Activated naive CD4-positive, alpha-beta T cell treated with anti-CD3 and anti-CD28 coated beads for 36 hours (primary cell): Measurements from ENCODE around the gene ZNF205. TPM values are rescaled to one million over a fixed set of nuclear protein-coding genes. Genes with fewer than 3 reads are reported as not detected.

Experiments
- CTCF ChIA-PET: fragments of 350-600 bp; sonication (Branson Sonifier 250); formaldehyde crosslinking; loops from one replicate; lab custom pipeline; 2021; ENCODE audit warnings: antibody characterized with exemption; lab: Charles Lee
- DNase-seq: peaks from one replicate; pipeline ENCODE4 v3.0.0-alpha.2; 2020
- H3K27ac Mint-ChIP-seq: one replicate; pipeline ENCODE4 v1.8.0; 2021; ENCODE audit warnings: mild to moderate bottlenecking, mixed read lengths
- H3K27me3 Mint-ChIP-seq: one replicate; pipeline ENCODE4 v1.8.0; 2021; ENCODE audit warnings: low read depth, mixed read lengths
- H3K36me3 Mint-ChIP-seq: one replicate; pipeline ENCODE4 v1.8.0; 2021; ENCODE audit warnings: low read depth, mixed read lengths
- H3K4me1 Mint-ChIP-seq: one replicate; pipeline ENCODE4 v1.8.0; 2021; ENCODE audit warnings: low read depth, mixed read lengths
- H3K4me3 Mint-ChIP-seq: one replicate; pipeline ENCODE4 v1.8.0; 2021; ENCODE audit warnings: mild to moderate bottlenecking, moderate library complexity, mixed read lengths
- H3K9me3 Mint-ChIP-seq: one replicate; pipeline ENCODE4 v1.8.0; 2021; ENCODE audit warnings: mixed read lengths
- intact Hi-C: fragments of 100-400 bp; cut with micrococcal nuclease; formaldehyde crosslinking; loops from one replicate; pipeline ENCODE4 v1.15.1; 2023
- total RNA-seq, 2 experiments: library from RNA; stranded (reverse); gene quantifications; one replicate each; pipeline ENCODE4 v1.2.3, GENCODE V29; 2021

Gene ZNF205
- total RNA-seq, 2 experiments from 2014 or later = 0.25 TPM; not detected in 1

DNA sequence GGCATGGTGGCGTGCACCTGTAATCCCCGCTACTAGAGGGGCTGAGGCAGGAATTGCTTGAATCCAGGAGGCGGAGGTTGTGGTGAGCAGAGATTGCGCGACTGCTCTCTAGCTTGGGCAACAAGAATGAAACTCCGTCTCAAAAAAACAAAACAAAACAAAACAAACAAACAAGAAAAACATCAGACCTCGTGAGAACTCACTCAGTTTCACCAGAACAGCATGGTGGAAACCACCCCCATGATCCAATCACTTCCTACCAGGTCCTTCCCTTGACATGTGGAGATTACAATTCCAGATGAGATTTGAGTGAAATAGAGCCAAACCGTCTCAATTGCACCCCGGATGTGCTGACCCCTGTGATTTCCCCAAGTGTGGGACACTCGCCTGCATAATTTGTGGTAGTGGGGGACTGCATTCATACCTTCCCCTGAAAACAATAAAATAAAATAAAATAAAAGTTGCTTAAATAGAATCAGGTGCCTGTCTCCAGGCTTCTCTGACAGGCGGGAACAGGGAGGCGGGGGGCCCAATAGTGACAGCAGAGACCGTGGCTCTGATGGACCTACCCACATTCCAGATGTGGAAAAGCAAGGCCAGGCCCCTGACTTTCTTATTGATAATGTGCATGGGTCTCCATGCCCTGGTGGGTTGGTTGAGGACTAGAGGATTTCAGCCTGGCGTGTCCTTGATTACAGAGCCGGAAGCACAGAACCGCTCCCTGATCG lies 26.4 kb upstream of the ZNF205 start:
- Mint-ChIP-seq H3K4me1 (peaks cover 24% of the 10 kb centered on the region), H3K27ac (no peak overlapping the region)
- CTCF ChIA-PET = no interaction called here

DNA sequence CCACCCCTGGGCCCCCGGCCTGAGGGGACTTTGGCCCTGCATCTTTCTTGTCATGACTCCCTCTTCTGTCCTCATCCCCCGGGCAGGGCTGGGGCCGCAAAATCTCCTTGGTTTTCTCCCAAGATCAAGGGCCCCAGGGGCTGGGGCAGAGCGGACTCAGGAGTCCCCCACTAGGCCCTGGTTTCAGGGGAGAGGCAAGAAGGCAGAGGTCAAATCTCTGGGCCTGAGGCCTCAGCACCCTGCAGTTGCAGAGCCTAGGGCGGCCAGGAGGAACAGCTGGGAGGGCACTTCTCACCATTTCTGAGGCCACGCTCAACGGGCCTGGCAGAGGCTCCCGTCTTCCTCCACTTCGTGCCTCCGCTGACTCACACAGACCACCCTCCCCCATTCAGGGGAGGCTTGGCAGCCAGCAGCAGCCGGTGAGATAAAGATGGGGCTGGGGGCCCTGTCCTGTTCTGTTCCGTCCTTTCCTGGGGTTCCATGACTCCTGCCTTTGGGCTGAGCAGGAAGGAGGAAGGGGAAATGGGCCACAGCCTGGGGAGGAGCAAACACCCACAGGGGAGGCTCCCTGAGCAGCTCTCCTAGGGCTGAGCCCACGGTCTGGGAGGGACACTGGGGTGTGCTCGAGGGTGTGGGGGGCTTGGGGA lies 25.7 kb upstream of the ZNF205 start:
- Mint-ChIP-seq H3K27me3 (no peaks in the 10 kb centered on the region), H3K27ac (no peak overlapping the region), H3K4me1 (peaks cover 25% of the 10 kb centered on the region), H3K4me3 (no peak overlapping the region), H3K9me3 (no peaks in the 10 kb centered on the region), H3K36me3 (no peaks in the 10 kb centered on the region)
- DNase-seq = no peak
- CTCF ChIA-PET = interaction anchor here (0.6 to 3.2 kb wide), 4 partner anchors 17 to 42 kb away, joined by 3 to 10 read pairs (median 4); no protein-coding TSS in a partner anchor
- intact Hi-C loops = no loop called here

More for the DNA sequence above, 26.4 kb upstream of the ZNF205 start:
- H3K9me3 Mint-ChIP-seq = no peaks in the 10 kb centered on the region
- H3K4me3 Mint-ChIP-seq = no peak overlapping the region
- H3K36me3 Mint-ChIP-seq = no peaks in the 10 kb centered on the region
- DNase-seq = no peak
- H3K27me3 Mint-ChIP-seq = no peaks in the 10 kb centered on the region
- intact Hi-C loops = no loop called here

GRCh38 chr16:3087243-3088235 lies 24.8 kb upstream of the ZNF205 start:
- no peak for DNase-seq
- no peak overlapping the region for H3K27ac Mint-ChIP-seq
- no peak overlapping the region for H3K4me3 Mint-ChIP-seq
- H3K4me1 Mint-ChIP-seq = peaks cover 25% of the 10 kb centered on the region
- H3K36me3 Mint-ChIP-seq = no peaks in the 10 kb centered on the region
- H3K9me3 Mint-ChIP-seq = no peaks in the 10 kb centered on the region
- H3K27me3 Mint-ChIP-seq = no peaks in the 10 kb centered on the region
- intact Hi-C loops = no loop called here
- CTCF ChIA-PET = interaction anchor here (0.6 to 3.2 kb wide), 5 partner anchors 16 to 42 kb away, joined by 3 to 10 read pairs (median 3); no protein-coding TSS in a partner anchor

GRCh38 chr16:3088450-3088849 lies 23.9 kb upstream of the ZNF205 start:
- Mint-ChIP-seq H3K27me3 (no peaks in the 10 kb centered on the region), H3K36me3 (no peaks in the 10 kb centered on the region), H3K27ac (no peak overlapping the region), H3K4me1 (peaks cover 25% of the 10 kb centered on the region), H3K9me3 (no peaks in the 10 kb centered on the region), H3K4me3 (no peak overlapping the region)
- CTCF ChIA-PET = interaction anchor here (0.9 to 3.2 kb wide), 3 partner anchors 13 to 41 kb away, joined by 3 to 10 read pairs (median 4); no protein-coding TSS in a partner anchor
- DNase-seq = no peak
- intact Hi-C loops = no loop called here

DNA sequence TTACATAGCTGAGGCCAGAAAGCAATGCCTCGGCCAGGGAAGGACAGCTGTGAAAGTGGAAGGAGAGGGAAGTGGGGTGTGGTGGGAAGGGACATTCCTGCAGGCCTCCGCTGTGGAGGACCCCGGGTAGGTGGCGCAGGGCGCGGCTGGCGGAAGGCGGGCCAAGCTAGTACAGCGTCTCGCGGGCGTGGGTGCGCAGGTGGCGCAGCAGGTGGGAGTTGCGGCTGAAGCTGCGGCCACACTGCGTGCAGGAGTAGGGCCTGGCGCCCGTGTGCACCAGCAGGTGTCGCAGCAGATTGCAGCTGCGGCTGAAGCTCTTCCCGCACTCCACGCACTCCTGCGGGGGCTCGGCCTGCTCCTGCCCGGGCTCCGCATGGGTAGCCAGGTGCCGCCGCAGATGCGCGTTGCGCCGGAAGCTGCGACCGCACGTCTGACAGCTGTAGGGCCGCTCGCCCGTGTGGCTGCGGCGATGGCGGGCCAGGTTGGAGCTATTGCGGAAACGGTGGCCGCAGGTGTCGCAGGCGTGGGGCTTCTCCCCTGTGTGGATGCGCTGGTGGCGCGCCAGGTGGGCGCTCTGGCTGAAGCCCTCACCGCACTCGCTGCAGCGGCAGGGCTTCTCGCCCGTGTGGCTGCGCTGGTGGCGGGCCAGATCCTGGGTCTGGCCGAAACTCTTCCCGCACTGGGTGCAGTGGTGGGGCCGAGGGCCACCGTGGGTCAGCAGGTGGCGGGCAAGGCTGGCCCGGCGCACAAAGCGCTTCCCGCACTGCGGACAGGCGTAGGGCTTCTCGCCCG lies 23.3 kb upstream of the ZNF205 start:
- Mint-ChIP-seq H3K27me3 (no peaks in the 10 kb centered on the region), H3K4me1 (peaks cover 24% of the 10 kb centered on the region), H3K36me3 (no peaks in the 10 kb centered on the region), H3K27ac (no peak overlapping the region), H3K4me3 (no peak overlapping the region), H3K9me3 (no peaks in the 10 kb centered on the region)
- CTCF ChIA-PET = interaction anchor here (0.9 to 3.2 kb wide), 4 partner anchors 14 to 58 kb away, joined by 3 to 10 read pairs (median 4); no protein-coding TSS in a partner anchor
- no peak for DNase-seq
- intact Hi-C loops = no loop called here

- Mint-ChIP-seq H3K4me3 (no peak overlapping the region), H3K9me3 (no peaks in the 10 kb centered on the region), H3K4me1 (peaks cover 28% of the 10 kb centered on the region), H3K27ac (no peak overlapping the region), H3K36me3 (no peaks in the 10 kb centered on the region), H3K27me3 (no peaks in the 10 kb centered on the region)
- CTCF ChIA-PET = interaction anchor here (0.9 to 4.6 kb wide), 4 partner anchors 30 to 59 kb away, joined by 3 to 26 read pairs (median 6); partner anchors contain the start of gene ZNF213
- DNase-seq = no peak
- intact Hi-C loops = no loop called here
These were observed 22.4 kb upstream of the ZNF205 start for GRCh38 chr16:3089717-3090592.

GRCh38 chr16:3091551-3091950 lies 20.8 kb upstream of the ZNF205 start:
- intact Hi-C loops = no loop called here
- H3K27me3 Mint-ChIP-seq = no peaks in the 10 kb centered on the region
- CTCF ChIA-PET = interaction anchor here (0.9 to 4.6 kb wide), 3 partner anchors 33 to 60 kb away, joined by 4 to 26 read pairs (median 5); no protein-coding TSS in a partner anchor
- peaks cover 35% of the 10 kb centered on the region for H3K4me1 Mint-ChIP-seq
- H3K36me3 Mint-ChIP-seq = no peaks in the 10 kb centered on the region
- H3K27ac Mint-ChIP-seq = no peak overlapping the region
- H3K4me3 Mint-ChIP-seq = no peak overlapping the region
- no peaks in the 10 kb centered on the region for H3K9me3 Mint-ChIP-seq
- DNase-seq = no peak

DNA sequence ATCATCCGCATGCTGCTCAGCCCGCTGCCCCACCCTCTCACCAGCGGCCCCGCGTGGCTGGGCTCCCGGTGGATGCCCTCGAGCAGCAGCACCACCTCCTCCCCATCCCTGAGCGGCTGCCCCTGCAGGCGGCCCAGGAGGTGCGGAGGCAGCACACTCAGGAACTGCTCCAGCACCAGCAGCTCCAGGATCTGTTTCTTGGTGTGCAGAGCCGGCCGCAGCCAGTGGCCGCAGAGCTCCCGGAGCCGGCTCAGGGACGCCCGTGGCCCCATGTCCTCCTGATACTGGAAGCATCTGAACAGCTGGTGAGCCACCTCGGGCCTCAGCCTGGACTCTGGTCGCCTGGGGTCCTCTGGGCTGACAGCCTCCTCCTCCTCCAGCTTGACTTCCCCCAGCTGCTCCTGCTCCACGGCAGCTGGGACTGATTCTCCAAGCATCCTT lies 19.9 kb upstream of the ZNF205 start:
- Mint-ChIP-seq H3K4me1 (peaks cover 30% of the 10 kb centered on the region), H3K4me3 (no peak overlapping the region), H3K9me3 (no peaks in the 10 kb centered on the region), H3K27me3 (no peaks in the 10 kb centered on the region), H3K27ac (no peak overlapping the region), H3K36me3 (no peaks in the 10 kb centered on the region)
- intact Hi-C loops = no loop called here
- DNase-seq = no peak
- CTCF ChIA-PET = interaction anchor here (0.8 to 4.6 kb wide), 3 partner anchors 29 to 37 kb away, joined by 4 to 26 read pairs (median 5); no protein-coding TSS in a partner anchor

DNA sequence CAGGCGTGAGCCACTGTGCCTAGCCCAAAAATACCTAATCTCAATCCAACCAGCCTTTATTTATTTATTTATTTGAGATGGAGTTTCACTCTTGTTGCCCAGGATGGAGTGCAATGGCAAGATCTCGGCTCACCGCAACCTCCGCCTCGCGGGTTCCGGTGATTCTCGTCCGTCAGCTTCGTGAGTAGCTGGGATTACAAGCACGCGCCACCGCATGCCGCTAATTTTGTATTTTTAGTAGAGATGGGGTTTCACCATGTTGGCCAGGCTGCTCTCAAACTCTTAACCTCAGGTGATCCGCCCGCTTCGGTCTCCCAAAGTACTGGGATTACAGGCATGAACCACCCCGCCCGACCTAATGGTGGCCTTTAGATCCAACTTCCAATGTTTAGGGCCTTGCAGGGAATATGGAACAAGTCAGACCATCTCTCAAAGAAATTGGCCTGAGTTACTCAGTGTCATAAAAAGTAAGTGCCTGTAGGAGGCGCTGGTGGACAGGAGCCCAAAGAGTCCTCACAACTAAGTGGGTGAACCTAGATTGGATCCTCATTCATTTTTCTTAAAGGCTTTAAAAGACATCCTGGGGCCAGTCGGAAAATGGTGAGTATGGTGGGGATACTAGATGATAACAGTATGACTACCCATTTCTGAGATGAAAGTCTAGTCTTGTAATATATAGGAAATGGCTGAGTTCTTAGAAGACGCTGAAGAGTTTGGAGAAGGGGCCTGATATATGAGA lies 17.9 kb upstream of the ZNF205 start:
- CTCF ChIA-PET = interaction anchor here (1.3 to 4.6 kb wide), 3 partner anchors 11 to 35 kb away, joined by 5 to 26 read pairs (median 9); no protein-coding TSS in a partner anchor
- Mint-ChIP-seq H3K27ac (no peak overlapping the region), H3K36me3 (no peaks in the 10 kb centered on the region), H3K27me3 (no peaks in the 10 kb centered on the region), H3K4me3 (no peak overlapping the region), H3K4me1 (peaks cover 23% of the 10 kb centered on the region), H3K9me3 (no peaks in the 10 kb centered on the region)
- intact Hi-C loops = loop anchor here (1.0 kb wide), 2 partner anchors 30 to 72 kb away; no protein-coding TSS in a partner anchor
- DNase-seq = peak; percentile 80

DNA sequence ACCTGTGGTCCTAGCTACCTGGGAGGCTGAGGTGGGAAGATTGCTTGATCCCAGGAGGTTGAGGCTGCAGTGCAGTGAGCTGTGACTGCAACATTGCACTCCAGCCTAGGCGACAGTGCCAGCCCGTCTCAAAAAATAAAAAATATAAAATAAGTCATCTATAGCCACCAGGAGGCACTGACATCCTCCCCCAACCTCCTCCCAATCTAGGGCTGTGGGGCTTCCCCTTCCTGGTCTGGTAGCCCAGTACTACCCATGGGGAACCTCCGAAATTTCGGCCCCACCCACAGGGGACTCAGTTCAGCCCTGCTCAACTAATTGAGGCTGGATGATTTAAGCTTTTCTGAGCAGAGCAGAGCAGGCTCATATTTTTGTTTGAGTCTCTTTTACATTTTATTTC lies 16.5 kb upstream of the ZNF205 start:
- peak; percentile 76 for DNase-seq
- Mint-ChIP-seq H3K4me3 (no peak overlapping the region), H3K4me1 (peaks cover 29% of the 10 kb centered on the region), H3K27ac (no peak overlapping the region), H3K27me3 (no peaks in the 10 kb centered on the region), H3K9me3 (no peaks in the 10 kb centered on the region), H3K36me3 (no peaks in the 10 kb centered on the region)
- intact Hi-C loops = loop anchor here (1.0 kb wide), 1 partner anchor 33 kb away; no protein-coding TSS in a partner anchor
- CTCF ChIA-PET = interaction anchor here (0.6 to 9.5 kb wide), 18 partner anchors 9 to 419 kb away, joined by 3 to 122 read pairs (median 4); partner anchors contain the start of genes HCFC1R1, IL32 and THOC6
